WTC11 (cell line): ENCODE results near the gene ZDHHC8.

Source experiments
- ETV6 ChIP-seq: sonication (generic); formaldehyde crosslinking; IDR thresholded peaks from 2 replicates; pipeline ENCODE4 v1.8.1; 2022; ENCODE audit warnings: mild to moderate bottlenecking, missing genetic modification reagents
- TF ChIP-seq, protein P1 (sequence below): fragments of 200-600 bp; IDR thresholded peaks from 2 replicates; pipeline ENCODE4 v1.8.0; 2022; ENCODE audit warnings: antibody characterized with exemption

DNA sequence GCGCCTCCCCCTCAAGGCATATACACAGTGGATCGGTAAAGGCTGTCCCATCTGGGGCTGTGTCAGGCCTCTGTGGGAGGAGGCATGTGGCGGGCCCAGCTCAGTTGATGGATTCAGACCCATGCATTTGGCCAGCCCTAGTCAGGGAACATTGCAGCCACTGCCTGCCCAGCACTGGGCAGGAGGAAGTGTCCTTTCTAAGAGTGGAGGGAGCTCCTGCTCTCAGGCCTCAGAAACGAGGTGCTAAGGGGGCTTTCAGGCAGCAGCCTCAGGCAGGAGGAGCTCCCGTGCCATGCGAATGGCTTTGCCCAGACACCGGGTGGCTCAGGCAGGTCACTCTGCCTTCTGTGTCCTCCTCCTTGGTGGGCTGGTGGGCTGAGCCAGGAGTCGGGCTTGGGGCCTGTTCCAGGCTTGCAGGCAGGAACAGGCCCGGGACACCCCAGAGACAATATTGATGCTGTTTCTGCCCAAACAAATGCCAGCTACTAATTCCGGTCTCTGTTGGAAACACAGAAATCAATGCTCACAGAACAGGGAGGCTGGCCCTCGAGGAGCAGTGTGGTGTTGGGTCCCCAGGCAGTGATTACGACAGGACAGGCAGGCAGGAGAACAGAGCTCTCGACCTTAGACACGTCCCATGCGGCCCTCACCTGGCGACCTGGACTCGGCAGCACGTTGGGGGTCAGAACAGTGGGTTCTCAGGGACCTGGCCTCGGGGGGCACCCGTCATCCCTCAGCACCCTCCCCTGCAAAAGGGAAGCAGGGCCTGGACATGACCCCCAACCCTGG lies 61.6 kb downstream of the ZDHHC8 start:
- TF ChIP-seq ETV6 (CRISPR knock-in tag) = no peak
- TF ChIP-seq, protein P1, sequence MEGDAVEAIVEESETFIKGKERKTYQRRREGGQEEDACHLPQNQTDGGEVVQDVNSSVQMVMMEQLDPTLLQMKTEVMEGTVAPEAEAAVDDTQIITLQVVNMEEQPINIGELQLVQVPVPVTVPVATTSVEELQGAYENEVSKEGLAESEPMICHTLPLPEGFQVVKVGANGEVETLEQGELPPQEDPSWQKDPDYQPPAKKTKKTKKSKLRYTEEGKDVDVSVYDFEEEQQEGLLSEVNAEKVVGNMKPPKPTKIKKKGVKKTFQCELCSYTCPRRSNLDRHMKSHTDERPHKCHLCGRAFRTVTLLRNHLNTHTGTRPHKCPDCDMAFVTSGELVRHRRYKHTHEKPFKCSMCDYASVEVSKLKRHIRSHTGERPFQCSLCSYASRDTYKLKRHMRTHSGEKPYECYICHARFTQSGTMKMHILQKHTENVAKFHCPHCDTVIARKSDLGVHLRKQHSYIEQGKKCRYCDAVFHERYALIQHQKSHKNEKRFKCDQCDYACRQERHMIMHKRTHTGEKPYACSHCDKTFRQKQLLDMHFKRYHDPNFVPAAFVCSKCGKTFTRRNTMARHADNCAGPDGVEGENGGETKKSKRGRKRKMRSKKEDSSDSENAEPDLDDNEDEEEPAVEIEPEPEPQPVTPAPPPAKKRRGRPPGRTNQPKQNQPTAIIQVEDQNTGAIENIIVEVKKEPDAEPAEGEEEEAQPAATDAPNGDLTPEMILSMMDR = no peak
